Activated CD8-positive, alpha-beta memory T cell treated with anti-CD3 and anti-CD28 coated beads, Interleukin-2, amount 10 ng/mL, durations not matched to agents 7 days and 5 days (primary cell): ENCODE data around the gene ABLIM2. TPM values are rescaled to one million over a fixed set of nuclear protein-coding genes. Genes with fewer than 3 reads are reported as not detected.
A peak's percentile ranks its signal among the peaks of the same experiment; 100 is the strongest.

Experiments used
- ATAC-seq: fragments of 150-1000 bp; cut with Tn5 transposase; one replicate; pipeline ENCODE4 v1.10.0; 2021; ENCODE audit warnings: moderate library complexity
- CTCF ChIA-PET: fragments of 350-600 bp; sonication (Branson Sonifier 250); formaldehyde crosslinking; loops from one replicate; lab custom pipeline; 2021; ENCODE audit warnings: antibody characterized with exemption; lab: Charles Lee
- DNase-seq: peaks from one replicate; pipeline ENCODE4 v3.0.0-alpha.2; 2020
- H3K27ac Mint-ChIP-seq: one replicate; pipeline ENCODE4 v1.8.0; 2021; ENCODE audit warnings: mild to moderate bottlenecking, mixed read lengths
- H3K27me3 Mint-ChIP-seq: one replicate; pipeline ENCODE4 v1.8.0; 2021; ENCODE audit warnings: mixed read lengths
- H3K36me3 Mint-ChIP-seq: one replicate; pipeline ENCODE4 v1.8.0; 2021; ENCODE audit warnings: mild to moderate bottlenecking, mixed read lengths
- H3K4me1 Mint-ChIP-seq: one replicate; pipeline ENCODE4 v1.8.0; 2021; ENCODE audit warnings: mixed read lengths
- H3K4me3 Mint-ChIP-seq: one replicate; pipeline ENCODE4 v1.8.0; 2021; ENCODE audit warnings: mild to moderate bottlenecking, moderate library complexity, mixed read lengths
- H3K9me3 Mint-ChIP-seq: one replicate; pipeline ENCODE4 v1.8.0; 2022; ENCODE audit warnings: low read depth, mixed read lengths
- total RNA-seq, 2 experiments: library from RNA; stranded (reverse); gene quantifications; one replicate each; pipeline ENCODE4 v1.2.3, GENCODE V29; 2021

Gene ABLIM2
- total RNA-seq, 2 experiments from 2014 or later = 0.19 TPM; not detected in 1

GRCh38 chr4:7939377-7940108, 219.1 kb downstream of the ABLIM2 start, which contains the start of gene AFAP1:
Gene AFAP1, minus strand, starts transcription at chr4:7939861. Its CDS starts 67,783 bp downstream, at chr4:7872078.
- H3K4me1 Mint-ChIP-seq = peaks cover 7% of the 10 kb centered on the region
- ATAC-seq (peak; percentile 98), DNase-seq (peak; percentile 87)
- CTCF ChIA-PET = interaction anchor here (0.8 to 3.6 kb wide), 9 partner anchors 9 to 180 kb away, joined by 3 to 16 read pairs (median 4); no protein-coding TSS in a partner anchor
- no peak within 1 kb of the TSS for H3K27ac Mint-ChIP-seq
- peaks cover 2% of the 10 kb centered on the region for H3K36me3 Mint-ChIP-seq
- no peaks in the 10 kb centered on the region for H3K9me3 Mint-ChIP-seq
- peak within 1 kb of the TSS; percentile 57 for H3K4me3 Mint-ChIP-seq
- peaks cover 21% of the 10 kb centered on the region for H3K27me3 Mint-ChIP-seq

- Mint-ChIP-seq H3K36me3 (peaks cover 2% of the 10 kb centered on the region), H3K4me3 (peak overlapping the region; percentile 63), H3K27ac (peak overlapping the region; percentile 20), H3K4me1 (peaks cover 7% of the 10 kb centered on the region), H3K9me3 (no peaks in the 10 kb centered on the region), H3K27me3 (peaks cover 21% of the 10 kb centered on the region)
- CTCF ChIA-PET = interaction anchor here (1.1 to 3.6 kb wide), 8 partner anchors 8 to 136 kb away, joined by 3 to 16 read pairs (median 6); no protein-coding TSS in a partner anchor
- DNase-seq (no peak), ATAC-seq (no peak)
Observed at GRCh38 chr4:7938609-7939376, 219.8 kb downstream of the ABLIM2 start.

- CTCF ChIA-PET = interaction anchor here (1.0 to 3.6 kb wide), 7 partner anchors 9 to 136 kb away, joined by 3 to 16 read pairs (median 4); no protein-coding TSS in a partner anchor
- Mint-ChIP-seq H3K4me3 (peak overlapping the region; percentile 63), H3K36me3 (peaks cover 2% of the 10 kb centered on the region), H3K27me3 (peaks cover 21% of the 10 kb centered on the region), H3K9me3 (no peaks in the 10 kb centered on the region), H3K27ac (peak overlapping the region; percentile 20), H3K4me1 (peaks cover 7% of the 10 kb centered on the region)
- ATAC-seq (no peak), DNase-seq (no peak)
Observed at GRCh38 chr4:7938266-7938608, 220.4 kb downstream of the ABLIM2 start.

- CTCF ChIA-PET = interaction anchor here (1.4 to 1.8 kb wide), 2 partner anchors 11 to 132 kb away, joined by 3 to 6 read pairs; no protein-coding TSS in a partner anchor
- Mint-ChIP-seq H3K27ac (no peak overlapping the region), H3K9me3 (no peaks in the 10 kb centered on the region), H3K4me3 (no peak overlapping the region), H3K27me3 (peaks cover 21% of the 10 kb centered on the region), H3K36me3 (peaks cover 2% of the 10 kb centered on the region), H3K4me1 (peaks cover 7% of the 10 kb centered on the region)
- ATAC-seq (no peak), DNase-seq (no peak)
Observed at GRCh38 chr4:7937006-7937405, 221.6 kb downstream of the ABLIM2 start.

- CTCF ChIA-PET = interaction anchor here (0.7 to 2.5 kb wide), 3 partner anchors 12 to 132 kb away, joined by 3 to 7 read pairs (median 4); no protein-coding TSS in a partner anchor
- no peak for DNase-seq
- Mint-ChIP-seq H3K27me3 (peaks cover 21% of the 10 kb centered on the region), H3K4me1 (peaks cover 7% of the 10 kb centered on the region), H3K9me3 (no peaks in the 10 kb centered on the region), H3K27ac (no peak overlapping the region), H3K4me3 (no peak overlapping the region), H3K36me3 (peaks cover 2% of the 10 kb centered on the region)
- no peak for ATAC-seq
Observed at GRCh38 chr4:7933651-7934510, 224.7 kb downstream of the ABLIM2 start.

GRCh38 chr4:7932287-7932686, 226.3 kb downstream of the ABLIM2 start:
- H3K36me3 Mint-ChIP-seq = no peaks in the 10 kb centered on the region
- H3K27ac Mint-ChIP-seq = no peak overlapping the region
- no peaks in the 10 kb centered on the region for H3K4me1 Mint-ChIP-seq
- no peaks in the 10 kb centered on the region for H3K9me3 Mint-ChIP-seq
- no peak overlapping the region for H3K4me3 Mint-ChIP-seq
- peaks cover 8% of the 10 kb centered on the region for H3K27me3 Mint-ChIP-seq
- CTCF ChIA-PET = interaction anchor here (1.0 kb wide), 1 partner anchor 13 kb away, joined by 4 read pairs; no protein-coding TSS in a partner anchor
- DNase-seq (no peak), ATAC-seq (no peak)

- H3K27me3 Mint-ChIP-seq = no peaks in the 10 kb centered on the region
- ATAC-seq = no peak
- no peak for DNase-seq
- H3K4me3 Mint-ChIP-seq = no peak overlapping the region
- CTCF ChIA-PET = interaction anchor here (0.9 to 2.0 kb wide), 2 partner anchors 32 to 125 kb away, joined by 3 to 4 read pairs; no protein-coding TSS in a partner anchor
- no peaks in the 10 kb centered on the region for H3K9me3 Mint-ChIP-seq
- no peaks in the 10 kb centered on the region for H3K4me1 Mint-ChIP-seq
- no peak overlapping the region for H3K27ac Mint-ChIP-seq
- peaks cover 1% of the 10 kb centered on the region for H3K36me3 Mint-ChIP-seq
Observed at GRCh38 chr4:7929118-7929951, 229.3 kb downstream of the ABLIM2 start.

GRCh38 chr4:7928711-7929110, 229.9 kb downstream of the ABLIM2 start:
- Mint-ChIP-seq H3K36me3 (peaks cover 1% of the 10 kb centered on the region), H3K27me3 (no peaks in the 10 kb centered on the region), H3K4me1 (no peaks in the 10 kb centered on the region), H3K27ac (no peak overlapping the region), H3K9me3 (no peaks in the 10 kb centered on the region), H3K4me3 (no peak overlapping the region)
- ATAC-seq = no peak
- CTCF ChIA-PET = interaction anchor here (0.9 to 2.0 kb wide), 2 partner anchors 33 to 124 kb away, joined by 3 to 4 read pairs; no protein-coding TSS in a partner anchor
- DNase-seq = no peak

- H3K27ac Mint-ChIP-seq = no peak overlapping the region
- CTCF ChIA-PET = no interaction called here
- H3K27me3 Mint-ChIP-seq = no peaks in the 10 kb centered on the region
- H3K4me3 Mint-ChIP-seq = no peak overlapping the region
- H3K4me1 Mint-ChIP-seq = no peaks in the 10 kb centered on the region
- H3K9me3 Mint-ChIP-seq = no peaks in the 10 kb centered on the region
- DNase-seq (no peak), ATAC-seq (no peak)
- H3K36me3 Mint-ChIP-seq = peaks cover 1% of the 10 kb centered on the region
Observed at GRCh38 chr4:7926822-7927221, 231.8 kb downstream of the ABLIM2 start.

- Mint-ChIP-seq H3K9me3 (no peaks in the 10 kb centered on the region), H3K4me1 (no peaks in the 10 kb centered on the region), H3K27ac (no peak overlapping the region), H3K4me3 (no peak overlapping the region), H3K27me3 (no peaks in the 10 kb centered on the region), H3K36me3 (peaks cover 1% of the 10 kb centered on the region)
- CTCF ChIA-PET = no interaction called here
- no peak for DNase-seq
- ATAC-seq = no peak
Observed at GRCh38 chr4:7924570-7924969, 234.0 kb downstream of the ABLIM2 start.

GRCh38 chr4:7924163-7924562, 234.4 kb downstream of the ABLIM2 start:
- CTCF ChIA-PET = no interaction called here
- H3K27me3 Mint-ChIP-seq = no peaks in the 10 kb centered on the region
- H3K4me1 Mint-ChIP-seq = no peaks in the 10 kb centered on the region
- H3K4me3 Mint-ChIP-seq = no peak overlapping the region
- no peak for DNase-seq
- no peak overlapping the region for H3K27ac Mint-ChIP-seq
- no peaks in the 10 kb centered on the region for H3K9me3 Mint-ChIP-seq
- H3K36me3 Mint-ChIP-seq = peaks cover 1% of the 10 kb centered on the region
- ATAC-seq = no peak

GRCh38 chr4:7922466-7922865, 236.1 kb downstream of the ABLIM2 start:
- peaks cover 1% of the 10 kb centered on the region for H3K36me3 Mint-ChIP-seq
- CTCF ChIA-PET = interaction anchor here (0.6 to 0.9 kb wide), 3 partner anchors 32 to 117 kb away, joined by 3 to 4 read pairs (median 3); no protein-coding TSS in a partner anchor

More at GRCh38 chr4:7922466-7922865, 236.1 kb downstream of the ABLIM2 start:
- no peaks in the 10 kb centered on the region for H3K9me3 Mint-ChIP-seq
- H3K27ac Mint-ChIP-seq = no peak overlapping the region
- no peak overlapping the region for H3K4me3 Mint-ChIP-seq
- no peaks in the 10 kb centered on the region for H3K27me3 Mint-ChIP-seq
- no peak for DNase-seq
- ATAC-seq = no peak
- H3K4me1 Mint-ChIP-seq = no peaks in the 10 kb centered on the region
